Lung microvascular endothelial cell (primary cell): ENCODE measurements around the gene RAMP2. TPM values are rescaled to one million over a fixed set of nuclear protein-coding genes. Genes with fewer than 3 reads are reported as not detected.
"Not testable (repeated sequence)": the region's sequence is repeated elsewhere in the genome, so short reads cannot be mapped to it uniquely, and the experiment has no call there.

Source experiments
- DNase-seq, 2 donors: peaks; one replicate each; pipeline versions ENCODE4 v3.0.0 to v3.0.0-alpha.2; 2010; ENCODE audit warnings: low read depth in 2 of 2
- total RNA-seq: library from RNA; depleted of rRNA; stranded (reverse); fragments of >200 nt; gene quantifications from 2 replicates; pipeline ENCODE4 v1.2.1, GENCODE V29; 2014

RAMP2 gene
- total RNA-seq, 1 donor from 2014 or later: 36.3 TPM

- DNase-seq: not testable (repeated sequence)
Observed at GRCh38 chr17:42768006-42768405, 7.0 kb downstream of the RAMP2 start.

- DNase-seq: not testable (repeated sequence)
Observed at GRCh38 chr17:42769964-42770363, 8.9 kb downstream of the RAMP2 start.

- no peak for DNase-seq
Observed at GRCh38 chr17:42772945-42773289, 11.9 kb downstream of the RAMP2 start.

- DNase-seq: peak; percentile 69 to 78
Observed at GRCh38 chr17:42773290-42774035, 12.4 kb downstream of the RAMP2 start, which contains the start of gene VPS25. Gene VPS25 (plus strand): TSS chr17:42773449. CDS start chr17:42773476, 27 bp downstream.

- DNase-seq: peak; percentile 54 to 57
Observed at GRCh38 chr17:42774066-42774745, 13.2 kb downstream of the RAMP2 start.

GRCh38 chr17:42775534-42776098 lies 14.6 kb downstream of the RAMP2 start:
- DNase-seq: peak; percentile 62 to 67

- no peak for DNase-seq
Observed at GRCh38 chr17:42778570-42778969, 17.5 kb downstream of the RAMP2 start.

- DNase-seq: no peak
Observed at GRCh38 chr17:42779304-42779935, 18.4 kb downstream of the RAMP2 start.

GRCh38 chr17:42779936-42780850 lies 19.2 kb downstream of the RAMP2 start, which contains the start of gene WNK4:
Gene WNK4 (plus strand): TSS chr17:42780610. CDS start chr17:42780699, 89 bp downstream.
- peak; percentile 49 to 55 for DNase-seq

- peak in 1 of 2 donors; percentile 11 for DNase-seq
Observed at GRCh38 chr17:42780851-42781638, 20.0 kb downstream of the RAMP2 start.

GRCh38 chr17:42781639-42782165 lies 20.7 kb downstream of the RAMP2 start:
- DNase-seq: no peak

GRCh38 chr17:42782166-42783061 lies 21.4 kb downstream of the RAMP2 start:
- DNase-seq: peak in 1 of 2 donors; percentile 19

- peak in 1 of 2 donors; percentile 88 for DNase-seq
Observed at GRCh38 chr17:42783062-42783790, 22.2 kb downstream of the RAMP2 start.

GRCh38 chr17:42783791-42784138 lies 22.7 kb downstream of the RAMP2 start:
- DNase-seq: no peak

GRCh38 chr17:42784409-42784808 lies 23.4 kb downstream of the RAMP2 start:
- peak; percentile 36 to 43 for DNase-seq

GRCh38 chr17:42784811-42785592 lies 24.0 kb downstream of the RAMP2 start:
- no peak for DNase-seq

GRCh38 chr17:42787266-42787665 lies 26.2 kb downstream of the RAMP2 start:
- no peak for DNase-seq
